Stimulated activated CD4-positive, alpha-beta T cell treated with anti-CD3 and anti-CD28 coated beads, Interleukin-15, amount 100 ng/mL, for 1 hour (primary cell): ENCODE measurements around the gene ATOX1.
A peak's percentile ranks its signal among the peaks of the same experiment; 100 is the strongest.

Experiments
- DNase-seq, 2 donors: peaks; one replicate each; pipeline ENCODE4 v3.0.0-alpha.2; 2020; ENCODE audit warnings: low read depth in 1 of 2, low spot score in 1 of 2

ATOX1 gene

GRCh38 chr5:151770383-151771258, 12.2 kb upstream of the ATOX1 start:
- peak; percentile 19 to 25 for DNase-seq

- no peak for DNase-seq
Measured at GRCh38 chr5:151766975-151767374, 8.5 kb upstream of the ATOX1 start.

- no peak for DNase-seq
Measured at GRCh38 chr5:151764801-151765200, 6.4 kb upstream of the ATOX1 start.

- no peak for DNase-seq
Measured at GRCh38 chr5:151758141-151758429, 346 bp downstream of the ATOX1 start.

- peak in 1 of 2 donors; percentile 14 for DNase-seq
Measured at GRCh38 chr5:151757233-151758140, 944 bp downstream of the ATOX1 start.

GRCh38 chr5:151755383-151755782, 3.0 kb downstream of the ATOX1 start:
- no peak for DNase-seq

- no peak for DNase-seq
Measured at GRCh38 chr5:151751593-151751992, 6.8 kb downstream of the ATOX1 start.

- DNase-seq = no peak
Measured at GRCh38 chr5:151751091-151751490, 7.3 kb downstream of the ATOX1 start.

- DNase-seq = no peak
Measured at GRCh38 chr5:151750121-151750520, 8.3 kb downstream of the ATOX1 start.

- DNase-seq = no peak
Measured at GRCh38 chr5:151745071-151745705, 13.2 kb downstream of the ATOX1 start.

GRCh38 chr5:151743530-151743929, 14.9 kb downstream of the ATOX1 start:
- no peak for DNase-seq

GRCh38 chr5:151742870-151743294, 15.5 kb downstream of the ATOX1 start:
- no peak for DNase-seq

- no peak for DNase-seq
Measured at GRCh38 chr5:151741678-151742423, 16.6 kb downstream of the ATOX1 start.

- DNase-seq = no peak
Measured at GRCh38 chr5:151740958-151741373, 17.5 kb downstream of the ATOX1 start.

GRCh38 chr5:151740336-151740942, 18.0 kb downstream of the ATOX1 start:
- DNase-seq = no peak

GRCh38 chr5:151739939-151740335, 18.5 kb downstream of the ATOX1 start:
- no peak for DNase-seq

- DNase-seq = no peak
Measured at GRCh38 chr5:151739395-151739794, 19.0 kb downstream of the ATOX1 start.

GRCh38 chr5:151738125-151738848, 20.1 kb downstream of the ATOX1 start:
- DNase-seq = no peak

- no peak for DNase-seq
Measured at GRCh38 chr5:151737431-151737830, 21.0 kb downstream of the ATOX1 start.

- DNase-seq = no peak
Measured at GRCh38 chr5:151735646-151736045, 22.8 kb downstream of the ATOX1 start.
